Fibroblast of mammary gland (primary cell): Measurements from ENCODE around the gene MAU2.

Experiments
- DNase-seq: peaks from one replicate; pipeline ENCODE4 v3.0.0-alpha.2; 2010; ENCODE audit warnings: low read depth
- H3K4me3 ChIP-seq: 2 replicates; pipeline ENCODE4 v1.5.1; 2011; ENCODE audit warnings: low read depth, mild to moderate bottlenecking, low read length, moderate library complexity; ENCODE audit not compliant: control insufficient read depth
- TF ChIP-seq, protein P1 (sequence below): conservative IDR thresholded peaks from 2 replicates; pipeline ENCODE4 v1.5.1; 2011; ENCODE audit warnings: low read depth, low read length, inconsistent platforms; ENCODE audit not compliant: control insufficient read depth, insufficient read depth

The MAU2 gene

DNA sequence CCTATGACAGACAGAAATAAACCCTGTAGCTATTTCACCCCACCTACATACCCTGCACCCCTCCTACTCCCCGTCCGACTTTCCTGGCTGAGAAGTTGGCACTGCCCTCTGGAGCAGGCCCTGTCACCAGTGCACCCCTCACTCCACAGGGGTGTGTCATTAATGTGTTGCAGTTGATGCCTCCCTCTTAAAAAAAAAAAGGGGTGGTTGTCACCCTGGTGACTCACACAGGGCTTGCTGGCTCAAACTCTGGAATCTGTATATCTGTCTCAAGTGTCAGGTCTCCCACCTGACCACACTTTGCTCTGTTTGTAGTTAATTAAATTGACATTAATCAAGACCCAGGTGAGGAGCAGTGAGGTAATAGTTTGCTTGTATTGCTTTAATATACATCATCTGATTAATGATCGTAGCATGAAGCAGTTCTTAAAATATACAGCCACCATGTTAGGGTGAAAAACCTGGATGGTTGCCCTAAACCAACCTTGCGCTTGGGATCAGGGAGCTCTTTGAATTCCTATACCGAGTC lies 82.8 kb downstream of the MAU2 start:
- TF ChIP-seq, protein P1, sequence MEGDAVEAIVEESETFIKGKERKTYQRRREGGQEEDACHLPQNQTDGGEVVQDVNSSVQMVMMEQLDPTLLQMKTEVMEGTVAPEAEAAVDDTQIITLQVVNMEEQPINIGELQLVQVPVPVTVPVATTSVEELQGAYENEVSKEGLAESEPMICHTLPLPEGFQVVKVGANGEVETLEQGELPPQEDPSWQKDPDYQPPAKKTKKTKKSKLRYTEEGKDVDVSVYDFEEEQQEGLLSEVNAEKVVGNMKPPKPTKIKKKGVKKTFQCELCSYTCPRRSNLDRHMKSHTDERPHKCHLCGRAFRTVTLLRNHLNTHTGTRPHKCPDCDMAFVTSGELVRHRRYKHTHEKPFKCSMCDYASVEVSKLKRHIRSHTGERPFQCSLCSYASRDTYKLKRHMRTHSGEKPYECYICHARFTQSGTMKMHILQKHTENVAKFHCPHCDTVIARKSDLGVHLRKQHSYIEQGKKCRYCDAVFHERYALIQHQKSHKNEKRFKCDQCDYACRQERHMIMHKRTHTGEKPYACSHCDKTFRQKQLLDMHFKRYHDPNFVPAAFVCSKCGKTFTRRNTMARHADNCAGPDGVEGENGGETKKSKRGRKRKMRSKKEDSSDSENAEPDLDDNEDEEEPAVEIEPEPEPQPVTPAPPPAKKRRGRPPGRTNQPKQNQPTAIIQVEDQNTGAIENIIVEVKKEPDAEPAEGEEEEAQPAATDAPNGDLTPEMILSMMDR = no peak
- no peak overlapping the region for H3K4me3 ChIP-seq
- peak; percentile 57 for DNase-seq

DNA sequence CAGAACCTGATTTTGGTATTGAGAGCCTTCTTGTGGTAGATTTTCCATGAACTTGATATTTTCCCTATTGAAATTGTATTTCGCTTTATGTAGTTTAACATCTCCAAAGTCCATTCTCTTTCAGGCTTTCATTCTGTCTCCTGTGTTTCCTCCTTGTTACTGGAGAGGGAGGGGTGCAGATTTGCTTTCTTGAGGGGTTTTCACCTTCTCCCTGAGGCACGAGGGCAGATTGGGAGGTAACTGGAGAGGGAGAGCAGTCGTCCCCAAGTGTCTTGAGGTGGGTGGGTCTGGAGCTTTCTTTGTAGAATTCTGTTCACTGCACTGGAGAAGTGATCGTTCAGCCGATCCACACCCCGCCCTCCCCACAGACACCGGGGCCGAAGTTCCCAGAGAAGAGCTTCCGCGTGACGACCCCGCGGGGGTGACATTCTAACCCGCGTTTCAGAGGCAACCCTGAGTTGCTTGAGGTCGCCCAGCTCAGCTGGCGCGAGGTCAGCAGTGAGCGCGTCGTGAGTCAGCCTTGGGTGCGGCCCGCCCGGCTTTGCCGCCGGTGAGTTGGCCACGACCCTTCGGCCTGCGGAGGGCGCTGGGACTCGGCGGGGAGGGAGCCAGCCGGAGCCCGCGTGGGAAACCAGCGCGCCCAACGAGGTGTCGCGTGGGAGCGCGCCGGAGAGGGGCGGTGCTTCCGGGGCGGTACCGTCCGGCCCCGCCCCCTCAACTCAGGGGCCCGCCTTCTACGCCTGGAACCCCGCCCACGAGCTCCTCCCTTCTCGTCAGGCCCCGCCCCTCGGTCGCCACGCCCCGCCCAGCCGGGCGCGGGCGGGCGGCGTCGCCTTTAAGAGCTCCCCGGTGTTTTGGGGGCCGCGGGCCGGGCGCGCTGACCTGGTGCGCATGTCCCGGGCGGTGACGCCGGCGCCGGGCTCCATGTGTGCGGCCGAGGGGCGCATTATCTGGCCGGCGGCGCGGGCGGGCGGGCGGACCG lies 84.5 kb downstream of the MAU2 start, which contains the start of gene GATAD2A:
GATAD2A (plus strand) TSS at position 797 of the 982 bp plus-strand sequence. CDS start 59,671 bp downstream, outside the sequence.
- H3K4me3 ChIP-seq = peak within 1 kb of the TSS; percentile 68
- TF ChIP-seq, protein P1 = no peak
- peak; percentile 94 for DNase-seq

DNA sequence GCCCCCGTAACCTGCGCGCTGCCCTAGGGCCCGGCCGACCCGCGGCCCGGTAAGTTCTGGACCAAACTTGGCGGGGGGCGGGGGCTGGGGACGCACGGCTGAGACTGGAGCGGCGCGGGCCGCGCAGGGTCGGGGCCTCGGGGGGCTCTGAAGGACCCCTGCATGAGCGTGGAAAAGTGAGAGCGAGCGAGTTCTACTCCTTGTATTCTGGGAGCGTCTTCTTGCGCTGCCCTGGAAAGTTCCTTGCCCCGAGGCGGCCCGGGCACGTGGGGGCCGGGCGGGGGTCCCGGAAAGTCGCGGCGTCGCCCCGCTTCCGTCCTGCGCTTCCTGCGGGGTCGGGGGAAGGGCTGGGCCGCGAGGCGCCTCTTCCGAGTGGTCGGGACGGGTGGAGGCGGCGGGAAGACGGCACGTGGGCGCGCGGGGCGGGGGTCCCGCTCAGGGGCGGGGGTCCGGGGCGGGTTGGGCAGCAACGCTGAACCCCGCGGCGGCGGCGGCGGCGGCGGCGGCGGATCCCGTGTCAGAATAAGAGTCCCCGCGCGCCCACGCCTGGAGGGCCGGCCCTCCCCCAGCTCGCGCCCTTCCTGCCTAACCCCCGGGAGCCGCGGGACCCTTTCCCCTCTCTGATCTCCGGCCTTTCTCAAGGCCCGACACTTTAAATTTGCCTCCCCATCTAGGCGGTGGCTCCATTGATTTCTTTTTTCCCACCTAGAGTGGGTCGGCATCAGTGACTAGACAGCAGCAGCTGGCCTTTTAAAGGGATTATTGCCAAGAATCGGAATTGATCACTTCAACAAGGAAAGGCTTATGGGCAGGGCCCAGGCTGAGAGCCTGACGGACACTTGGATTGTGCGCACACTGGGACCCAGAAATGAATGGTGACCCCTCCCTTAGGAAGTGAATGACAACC lies 85.6 kb downstream of the MAU2 start:
- TF ChIP-seq, protein P1 = no peak
- H3K4me3 ChIP-seq = peak overlapping the region; percentile 68
- DNase-seq = peak; percentile 73

DNA sequence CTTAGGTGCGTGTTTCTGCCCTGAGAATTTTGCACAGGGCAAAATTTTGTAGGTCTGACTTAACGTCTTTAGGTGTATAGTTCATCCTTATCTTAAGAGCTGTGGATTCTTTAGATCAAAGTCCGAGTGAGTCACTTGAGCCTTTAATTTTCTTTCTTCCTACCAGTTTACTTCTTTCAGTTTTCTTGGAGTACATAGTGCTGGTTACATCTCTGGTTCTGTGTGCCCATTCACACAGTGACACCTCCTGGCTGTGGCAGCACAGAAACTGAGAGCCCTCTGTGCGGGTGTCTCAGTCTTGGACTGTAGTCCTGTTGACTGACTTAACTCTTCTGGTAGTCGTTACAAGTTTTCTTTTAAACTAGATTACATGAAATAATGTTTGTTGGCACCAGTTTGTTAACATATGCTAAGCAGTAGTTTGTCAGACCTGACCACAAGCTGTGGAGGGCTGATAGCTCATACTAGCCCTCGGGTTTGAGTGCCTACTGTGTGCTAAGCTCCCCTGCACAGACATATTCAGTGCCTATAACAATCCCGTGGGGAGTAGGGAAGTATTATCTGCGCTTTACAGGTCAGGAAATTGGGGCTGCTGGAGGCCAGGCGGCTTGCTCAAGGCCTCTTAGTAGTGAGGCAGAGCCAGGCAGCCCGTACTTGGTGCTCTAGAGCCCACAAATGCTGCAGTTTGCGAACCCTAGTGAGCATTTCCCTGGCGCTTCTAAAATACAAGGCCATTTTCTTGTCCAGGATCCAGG lies 86.4 kb downstream of the MAU2 start:
- DNase-seq = peak; percentile 57
- peak overlapping the region; percentile 68 for H3K4me3 ChIP-seq

DNA sequence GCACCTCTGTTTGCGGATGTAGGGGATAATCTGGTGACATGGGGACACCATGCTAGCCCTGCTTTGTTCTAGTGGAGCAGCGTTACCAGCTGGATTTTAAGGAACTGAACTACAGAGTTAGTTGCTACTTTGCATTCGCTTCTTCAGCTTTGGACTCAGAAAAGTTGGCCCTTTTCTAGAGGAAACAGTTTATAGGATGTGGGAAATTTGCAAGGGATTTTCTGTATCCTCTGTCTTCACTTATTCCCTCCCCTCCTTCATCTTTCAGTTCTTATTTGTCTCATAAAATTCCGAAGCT lies 87.0 kb downstream of the MAU2 start:
- TF ChIP-seq, protein P1 = no peak
- H3K4me3 ChIP-seq = peak overlapping the region; percentile 68
- DNase-seq = no peak

More for the DNA sequence above, 86.4 kb downstream of the MAU2 start:
- TF ChIP-seq, protein P1 = peak; percentile 30
